Transverse colon (tissue), 4 donors: ENCODE measurements around the gene ZNF148. TPM values are rescaled to one million over a fixed set of nuclear protein-coding genes. Genes with fewer than 3 reads are reported as not detected.
A peak's percentile ranks its signal among the peaks of the same experiment; 100 is the strongest.

Experiments
- DNase-seq: peaks from one replicate; pipeline ENCODE4 v3.0.0-alpha.2; 2019
- H3K27ac ChIP-seq, 4 donors: fragments of 200-600 bp; sonication (generic); 2 replicates each; pipeline ENCODE4 v1.5.1; 2016 to 2018; ENCODE audit warnings: inconsistent platforms in 4 of 4
- H3K27me3 ChIP-seq: fragments of 200-600 bp; sonication (generic); 2 replicates; pipeline ENCODE4 v1.5.1; 2017; ENCODE audit warnings: inconsistent platforms
- H3K36me3 ChIP-seq, 4 donors: fragments of 200-600 bp; sonication (generic); 2 replicates each; pipeline ENCODE4 v1.5.1; 2017 to 2019; ENCODE audit warnings: inconsistent platforms in 4 of 4
- H3K4me1 ChIP-seq, 4 donors: fragments of 200-600 bp; sonication (generic); 2 replicates each; pipeline ENCODE4 v1.5.1; 2017 to 2020; ENCODE audit warnings: inconsistent platforms in 4 of 4
- H3K4me3 ChIP-seq, 4 donors: fragments of 200-600 bp; sonication (generic); 1 replicate in 1 of 4; 2 replicates in 3 of 4; pipeline versions ENCODE4 v1.5.1 to v1.6.1; 2017 to 2019; ENCODE audit warnings: inconsistent platforms in 4 of 4
- H3K9me3 ChIP-seq, 2 donors: fragments of 200-600 bp; sonication (generic); 2 replicates each; pipeline ENCODE4 v1.5.1; 2017 to 2019; ENCODE audit warnings: inconsistent platforms in 2 of 2
- CTCF ChIP-seq, 5 experiments: fragments of 200-600 bp in 3 of 5; fragments of 450-650 bp in 2 of 5; sonication (generic) in 3 of 5; IDR thresholded peaks; 1 replicate in 2 of 5; 2 replicates in 3 of 5; pipeline ENCODE4 v1.5.1; 2016 to 2017; ENCODE audit warnings: antibody characterized with exemption in 5 of 5, inconsistent platforms in 3 of 5, mild to moderate bottlenecking in 2 of 5, moderate library complexity in 1 of 5
- EP300 ChIP-seq: sonication (generic); formaldehyde crosslinking; IDR thresholded peaks from one replicate; pipeline ENCODE4 v1.6.1; 2017; ENCODE audit warnings: antibody characterized with exemption, low read depth
- POLR2A ChIP-seq: fragments of 450-650 bp; IDR thresholded peaks from one replicate; pipeline ENCODE4 v1.6.1; 2016; ENCODE audit warnings: antibody characterized with exemption, mild to moderate bottlenecking, moderate library complexity
- POLR2AphosphoS5 ChIP-seq, 3 donors: sonication (generic); formaldehyde crosslinking; IDR thresholded peaks; one replicate each; pipeline ENCODE4 v1.6.1; 2016; ENCODE audit warnings: antibody characterized with exemption in 3 of 3
- WGBS, 2 donors: methylation state at CpG; one replicate each; pipeline ENCODE4 v1.1.5; 2018; ENCODE audit warnings: low coverage in 1 of 2; 5-methylcytosine and 5-hydroxymethylcytosine counted together
- in situ Hi-C, 4 donors: fragments of 200-750 bp; cut with MboI; loops; one replicate each; pipeline versions ENCODE4 v1.15.0 to v1.15.1; 2017; ENCODE audit warnings: low sequenced_read_pairs in 3 of 4, low pct_ligation_motif_present in 1 of 4, low pct_unique_long_range_greater_than_20kb in 1 of 4
- intact Hi-C: fragments of 100-400 bp; cut with DNase I; formaldehyde crosslinking; loops from one replicate; pipeline ENCODE4 v1.15.1; 2023; ENCODE audit warnings: low total_unique reads
- total RNA-seq, 4 donors: library from RNA; depleted of rRNA; stranded (reverse); fragments of >200 nt; gene quantifications; one replicate each; pipeline ENCODE4 v1.1.0, GENCODE V29; 2016

The ZNF148 gene
- total RNA-seq, 4 donors from 2014 or later, result 23.6 to 30.3 (median 27.6) TPM

GRCh38 chr3:125316246-125316645, 58.9 kb downstream of the ZNF148 start:
- 76 to 100% methylated on average over 1 of the region's 1 CpG for WGBS, 2 donors
- no peak overlapping the region for H3K27ac ChIP-seq
- no peaks in the 10 kb centered on the region for H3K9me3 ChIP-seq
- DNase-seq, result no peak
- no peak overlapping the region for H3K4me3 ChIP-seq
- in situ Hi-C loops, result no loop called here
- H3K4me1 ChIP-seq, result peaks cover 0 to 2% (median under 1%) of the 10 kb centered on the region in 4 donors
- no peak for TF ChIP-seq POLR2A
- H3K27me3 ChIP-seq, result no peaks in the 10 kb centered on the region
- intact Hi-C loops, result no loop called here
- H3K36me3 ChIP-seq, result peaks cover 0 to 12% (median 0%) of the 10 kb centered on the region in 4 donors

- peaks cover 0 to 9% (median 4%) of the 10 kb centered on the region in 4 donors for H3K4me1 ChIP-seq
- no peak overlapping the region for H3K27ac ChIP-seq
- no peaks in the 10 kb centered on the region for H3K27me3 ChIP-seq
- H3K9me3 ChIP-seq, result no peaks in the 10 kb centered on the region
- peaks cover 0 to 12% (median 0%) of the 10 kb centered on the region in 4 donors for H3K36me3 ChIP-seq
- DNase-seq, result no peak
- no peak for TF ChIP-seq CTCF (IDR thresholded peaks at IDR 0.05)
- TF ChIP-seq POLR2AphosphoS5 (IDR thresholded peaks at IDR 0.05), result no peak
- no peak for TF ChIP-seq EP300
- TF ChIP-seq POLR2A, result no peak
- in situ Hi-C loops (no loop called here), intact Hi-C loops (no loop called here)
- H3K4me3 ChIP-seq, result no peak overlapping the region
- WGBS, 2 donors, result 81 to 89% methylated on average over 6 of the region's 6 CpGs
Observed at GRCh38 chr3:125313060-125313635, 62.0 kb downstream of the ZNF148 start.

- no peak for TF ChIP-seq POLR2A
- TF ChIP-seq CTCF (IDR thresholded peaks at IDR 0.05), result no peak
- TF ChIP-seq POLR2AphosphoS5 (IDR thresholded peaks at IDR 0.05), result no peak
- TF ChIP-seq EP300, result no peak
- intact Hi-C loops (no loop called here), in situ Hi-C loops (no loop called here)
- Histone ChIP-seq H3K36me3 (peaks cover 0 to 12% (median 0%) of the 10 kb centered on the region in 4 donors), H3K9me3 (no peaks in the 10 kb centered on the region), H3K27me3 (no peaks in the 10 kb centered on the region), H3K4me1 (peaks cover 0 to 9% (median 4%) of the 10 kb centered on the region in 4 donors), H3K4me3 (peak overlapping the region in 1 of 4 donors; percentile 19), H3K27ac (peak overlapping the region; percentile 28 to 45 (median 38))
- DNase-seq, result peak; percentile 13
- WGBS, 2 donors, result 26 to 67% methylated on average over 1 to 5 of the region's 5 CpGs
Observed at GRCh38 chr3:125310623-125311081, 64.5 kb downstream of the ZNF148 start.

GRCh38 chr3:125309476-125309875, 65.6 kb downstream of the ZNF148 start:
- Histone ChIP-seq H3K4me1 (peaks cover 0 to 9% (median 4%) of the 10 kb centered on the region in 4 donors), H3K36me3 (peaks cover 0 to 12% (median 0%) of the 10 kb centered on the region in 4 donors), H3K27ac (no peak overlapping the region), H3K27me3 (no peaks in the 10 kb centered on the region), H3K9me3 (no peaks in the 10 kb centered on the region), H3K4me3 (no peak overlapping the region)
- DNase-seq, result no peak
- WGBS, 2 donors, result 83 to 94% methylated on average over 8 to 9 of the region's 9 CpGs
- intact Hi-C loops, result no loop called here
- TF ChIP-seq CTCF (IDR thresholded peaks at IDR 0.05), result no peak
- TF ChIP-seq EP300, result no peak
- TF ChIP-seq POLR2A, result no peak
- in situ Hi-C loops, result no loop called here

GRCh38 chr3:125306620-125307019, 68.5 kb downstream of the ZNF148 start:
- H3K36me3 ChIP-seq, result no peaks in the 10 kb centered on the region
- in situ Hi-C loops (no loop called here), intact Hi-C loops (no loop called here)
- H3K27ac ChIP-seq, result no peak overlapping the region
- no peak for DNase-seq
- no peaks in the 10 kb centered on the region for H3K27me3 ChIP-seq
- H3K4me3 ChIP-seq, result no peak overlapping the region
- H3K4me1 ChIP-seq, result peaks cover 0 to 9% (median 4%) of the 10 kb centered on the region in 4 donors
- H3K9me3 ChIP-seq, result no peaks in the 10 kb centered on the region
- TF ChIP-seq EP300 (no peak), POLR2AphosphoS5 (IDR thresholded peaks at IDR 0.05) (no peak), POLR2A (no peak), CTCF (IDR thresholded peaks at IDR 0.05) (no peak)
